Stimulated activated CD4-positive, alpha-beta T cell treated with anti-CD3 and anti-CD28 coated beads, Interleukin-15, amount 100 ng/mL, for 24 hours (primary cell): ENCODE results near the gene GPT2.
"Not testable (repeated sequence)": the region's sequence is repeated elsewhere in the genome, so short reads cannot be mapped to it uniquely, and the experiment has no call there.

Experiments used
- DNase-seq: peaks from one replicate; pipeline ENCODE4 v3.0.0-alpha.2; 2020

The GPT2 gene

GRCh38 chr16:46862555-46863447 lies 21.4 kb upstream of the GPT2 start:
- no peak for DNase-seq

GRCh38 chr16:46866286-46866685 lies 17.9 kb upstream of the GPT2 start:
- no peak for DNase-seq

- DNase-seq = not testable (repeated sequence)
These were observed 16.7 kb upstream of the GPT2 start for GRCh38 chr16:46867486-46867885.

GRCh38 chr16:46868891-46869290 lies 15.3 kb upstream of the GPT2 start:
- DNase-seq = not testable (repeated sequence)

GRCh38 chr16:46871597-46871996 lies 12.6 kb upstream of the GPT2 start:
- DNase-seq = no peak

GRCh38 chr16:46873201-46873600 lies 11.0 kb upstream of the GPT2 start:
- DNase-seq = no peak

GRCh38 chr16:46875243-46875642 lies 8.9 kb upstream of the GPT2 start:
- no peak for DNase-seq

- no peak for DNase-seq
These were observed 1.7 kb upstream of the GPT2 start for GRCh38 chr16:46882304-46882939.

GRCh38 chr16:46882940-46883307 lies 1.2 kb upstream of the GPT2 start:
- no peak for DNase-seq

- no peak for DNase-seq
These were observed 841 bp upstream of the GPT2 start for GRCh38 chr16:46883353-46883689.

- peak; percentile 52 for DNase-seq
These were observed 541 bp downstream of the GPT2 start for GRCh38 chr16:46884513-46885293.

- DNase-seq = no peak
These were observed 2.0 kb downstream of the GPT2 start for GRCh38 chr16:46885960-46886763.

- no peak for DNase-seq
These were observed 2.8 kb downstream of the GPT2 start for GRCh38 chr16:46886764-46887523.

GRCh38 chr16:46887524-46887854 lies 3.3 kb downstream of the GPT2 start:
- no peak for DNase-seq

- no peak for DNase-seq
These were observed 5.2 kb downstream of the GPT2 start for GRCh38 chr16:46889245-46889941.

GRCh38 chr16:46889942-46890300 lies 5.8 kb downstream of the GPT2 start:
- no peak for DNase-seq

GRCh38 chr16:46891910-46892309 lies 7.7 kb downstream of the GPT2 start:
- DNase-seq = no peak

- DNase-seq = no peak
These were observed 10.0 kb downstream of the GPT2 start for GRCh38 chr16:46894036-46894672.

- DNase-seq = no peak
These were observed 11.5 kb downstream of the GPT2 start for GRCh38 chr16:46895399-46896313.
